Measurements from ENCODE around the gene OR52I1.
A peak's percentile ranks its signal among the peaks of the same experiment; 100 is the strongest.

OR52I1 gene

GRCh38 chr11:4611986-4612385, 18.1 kb downstream of the OR52I1 start:
- DNase-seq (ENCODE audit: low read depth) = no peak

- DNase-seq (ENCODE audit: low read depth) = no peak
Observed at GRCh38 chr11:4615856-4616444, 22.1 kb downstream of the OR52I1 start.

- no peak for DNase-seq (ENCODE audit: low read depth)
Observed at GRCh38 chr11:4619514-4619913, 25.7 kb downstream of the OR52I1 start.

GRCh38 chr11:4626207-4627099, 32.6 kb downstream of the OR52I1 start:
- DNase-seq (ENCODE audit: low read depth) = peak; percentile 66

- no peak for DNase-seq (ENCODE audit: low read depth)
Observed at GRCh38 chr11:4636136-4636535, 42.3 kb downstream of the OR52I1 start.

GRCh38 chr11:4636962-4637661, 43.3 kb downstream of the OR52I1 start, which contains the start of gene OR51D1:
OR51D1 (plus strand) TSS chr11:4637477; CDS start chr11:4639791, 2,314 bp downstream.
- DNase-seq (ENCODE audit: low read depth) = peak; percentile 68

GRCh38 chr11:4637662-4638047, 43.8 kb downstream of the OR52I1 start:
- DNase-seq (ENCODE audit: low read depth) = no peak

- no peak for DNase-seq (ENCODE audit: low read depth)
Observed at GRCh38 chr11:4639931-4640330, 46.1 kb downstream of the OR52I1 start.

GRCh38 chr11:4641501-4641900, 47.7 kb downstream of the OR52I1 start:
- DNase-seq (ENCODE audit: low read depth) = no peak

GRCh38 chr11:4642043-4642442, 48.2 kb downstream of the OR52I1 start:
- no peak for DNase-seq (ENCODE audit: low read depth)

- DNase-seq (ENCODE audit: low read depth) = peak; percentile 37
Observed at GRCh38 chr11:4643076-4643475, 49.2 kb downstream of the OR52I1 start.

- DNase-seq (ENCODE audit: low read depth) = no peak
Observed at GRCh38 chr11:4643682-4644081, 49.8 kb downstream of the OR52I1 start, which contains the start of gene OR51E1. OR51E1 (plus strand) TSS chr11:4643982; CDS start chr11:4652527, 8,545 bp downstream.

GRCh38 chr11:4644233-4644632, 50.4 kb downstream of the OR52I1 start:
- no peak for DNase-seq (ENCODE audit: low read depth)
